Ovary (tissue), 3 donors: Measurements from ENCODE around the gene ADAMTS17.

Experiments used
- EP300 ChIP-seq: sonication (generic); formaldehyde crosslinking; IDR thresholded peaks from one replicate; pipeline ENCODE4 v1.6.1; 2017; ENCODE audit warnings: antibody characterized with exemption
- TF ChIP-seq, protein P1 (sequence below), 3 donors: fragments of 450-650 bp in 2 of 3; fragments of 200-600 bp in 1 of 3; IDR thresholded peaks; one replicate each; pipeline versions ENCODE4 v1.5.1 to v1.8.0; 2016 to 2022; ENCODE audit warnings: antibody characterized with exemption in 3 of 3, mild to moderate bottlenecking in 1 of 3
- donor health status: DM: no; HTN: no; CAD: no.

DNA sequence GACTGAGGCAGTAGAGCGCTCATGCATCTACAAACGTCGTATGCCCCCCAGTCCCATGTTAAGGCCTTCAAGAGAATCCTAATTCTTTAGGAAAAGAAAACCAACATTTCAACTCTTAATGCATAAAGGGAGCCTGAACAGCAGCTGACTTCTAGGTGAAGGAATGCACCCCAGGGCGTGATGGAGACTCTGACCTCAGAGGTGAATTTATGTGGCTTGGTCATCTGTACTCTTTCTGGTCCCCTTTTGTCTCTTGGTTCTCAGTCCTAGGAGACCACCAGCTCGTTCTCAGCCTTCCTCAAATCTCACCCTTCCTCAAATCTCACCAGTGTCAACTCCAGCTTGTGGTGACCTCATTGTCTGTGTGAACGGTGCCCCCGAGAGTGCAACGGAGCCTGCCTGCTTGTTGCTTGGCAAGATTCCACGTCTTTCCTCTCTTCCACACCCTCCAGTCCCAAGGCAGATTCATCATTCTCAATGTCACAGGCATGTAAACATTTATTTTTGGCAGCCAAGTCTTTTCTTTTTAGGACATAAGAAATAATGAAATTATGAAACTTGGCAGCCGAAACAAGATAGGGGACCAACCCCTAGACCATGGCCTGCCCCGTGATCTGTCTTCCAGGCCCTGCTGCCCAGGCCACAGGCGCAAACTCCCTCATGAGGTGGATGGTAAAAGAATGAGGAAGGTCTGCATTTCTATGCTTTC is 166.2 kb downstream of the ADAMTS17 start:
- TF ChIP-seq, protein P1, sequence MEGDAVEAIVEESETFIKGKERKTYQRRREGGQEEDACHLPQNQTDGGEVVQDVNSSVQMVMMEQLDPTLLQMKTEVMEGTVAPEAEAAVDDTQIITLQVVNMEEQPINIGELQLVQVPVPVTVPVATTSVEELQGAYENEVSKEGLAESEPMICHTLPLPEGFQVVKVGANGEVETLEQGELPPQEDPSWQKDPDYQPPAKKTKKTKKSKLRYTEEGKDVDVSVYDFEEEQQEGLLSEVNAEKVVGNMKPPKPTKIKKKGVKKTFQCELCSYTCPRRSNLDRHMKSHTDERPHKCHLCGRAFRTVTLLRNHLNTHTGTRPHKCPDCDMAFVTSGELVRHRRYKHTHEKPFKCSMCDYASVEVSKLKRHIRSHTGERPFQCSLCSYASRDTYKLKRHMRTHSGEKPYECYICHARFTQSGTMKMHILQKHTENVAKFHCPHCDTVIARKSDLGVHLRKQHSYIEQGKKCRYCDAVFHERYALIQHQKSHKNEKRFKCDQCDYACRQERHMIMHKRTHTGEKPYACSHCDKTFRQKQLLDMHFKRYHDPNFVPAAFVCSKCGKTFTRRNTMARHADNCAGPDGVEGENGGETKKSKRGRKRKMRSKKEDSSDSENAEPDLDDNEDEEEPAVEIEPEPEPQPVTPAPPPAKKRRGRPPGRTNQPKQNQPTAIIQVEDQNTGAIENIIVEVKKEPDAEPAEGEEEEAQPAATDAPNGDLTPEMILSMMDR (IDR thresholded peaks at IDR 0.05) = no peak
- TF ChIP-seq EP300 = no peak
